HepG2 (cell line): ENCODE results near the gene RBMXL2. TPM values are rescaled to one million over a fixed set of nuclear protein-coding genes. Genes with fewer than 3 reads are reported as not detected.

Source experiments
- ATAC-seq: fragments of 200-7000 bp; cut with Tn5 transposase; 3 replicates; pipeline ENCODE4 v1.9.1; 2020; ENCODE audit warnings: mild to moderate bottlenecking, moderate library complexity
- BruUV-seq: library from RNA; stranded (reverse); fragments of 400-500 nt; replicated peaks from 2 replicates; lab custom pipeline; 2021; lab: Mats Ljungman, UMichigan
- CTCF ChIA-PET: fragments of 300-600 bp; formaldehyde crosslinking; extraction: SDS; loops from one replicate; lab custom pipeline; 2021; ENCODE audit warnings: low total read pairs, inconsistent platforms, low intra/inter-chr PET ratio; lab: Yijun Ruan, JAX
- POLR2A ChIA-PET: fragments of 350-600 bp; sonication (Branson Sonifier 250); formaldehyde crosslinking; loops from one replicate; lab custom pipeline; 2020; ENCODE audit warnings: antibody characterized with exemption, inconsistent platforms; lab: Yijun Ruan, JAX
- DNase-seq: peaks from one replicate; pipeline ENCODE4 v3.0.0-alpha.2; 2015; ENCODE audit warnings: low spot score
- FAIRE-seq: peaks from 3 replicates; lab custom pipeline; 2011; peaks lifted over from hg19 to GRCh38; lab: Jason Lieb, UNC
- H2AFZ ChIP-seq: one replicate; pipeline ENCODE4 v1.6.1; 2011; ENCODE audit warnings: low read length, inconsistent platforms
- H3K27ac ChIP-seq: fragments of 300-600 bp; 3 replicates; pipeline ENCODE4 v1.8.0; 2011; ENCODE audit warnings: mixed run types, mild to moderate bottlenecking, mixed read lengths, low read length, inconsistent platforms; ENCODE audit not compliant: insufficient read depth; ENCODE audit errors: extremely low read length
- H3K27me3 ChIP-seq, 2 experiments: fragments of 200-600 bp in 1 of 2; 2 replicates in 1 of 2; 3 replicates in 1 of 2; pipeline versions ENCODE4 v1.6.0 to v1.8.0; 2011; ENCODE audit warnings: low read length in 2 of 2, mild to moderate bottlenecking in 2 of 2, moderate library complexity in 2 of 2, inconsistent platforms in 1 of 2; ENCODE audit not compliant: insufficient read depth in 2 of 2, control insufficient read depth in 1 of 2
- H3K36me3 ChIP-seq, 2 experiments: fragments of 200-600 bp in 1 of 2; replicated peaks in 1 of 2; 2 replicates in 1 of 2; 3 replicates in 1 of 2; pipeline versions ENCODE4 v1.5.1 to v1.8.0; 2011; ENCODE audit warnings: low read length in 2 of 2, inconsistent platforms in 1 of 2; ENCODE audit not compliant: insufficient read depth in 2 of 2, control insufficient read depth in 1 of 2
- H3K4me1 ChIP-seq: 2 replicates; pipeline ENCODE4 v1.5.1; 2012; ENCODE audit warnings: low read length, inconsistent platforms; ENCODE audit not compliant: insufficient read depth
- H3K4me2 ChIP-seq: 2 replicates; pipeline ENCODE4 v1.6.0; 2011; ENCODE audit warnings: low read depth, low read length, inconsistent platforms
- H3K4me3 ChIP-seq, 3 experiments: fragments of 200-600 bp in 1 of 3; sonication (generic), shearing (Covaris generic) in 1 of 3; replicated peaks in 1 of 3; 2 replicates each; pipeline ENCODE4 v1.5.1; 2011 to 2016; ENCODE audit warnings: low read length in 3 of 3, inconsistent platforms in 2 of 3, low read depth in 2 of 3, mild to moderate bottlenecking in 2 of 3, control low read depth in 1 of 3, mixed read lengths in 1 of 3; ENCODE audit not compliant: insufficient read depth in 1 of 3
- H3K79me2 ChIP-seq: one replicate; pipeline ENCODE4 v1.6.1; 2011; ENCODE audit warnings: low read length, inconsistent platforms; ENCODE audit not compliant: insufficient read depth
- H3K9ac ChIP-seq: 2 replicates; pipeline ENCODE4 v1.6.0; 2011; ENCODE audit warnings: mild to moderate bottlenecking, low read depth, low read length, inconsistent platforms; ENCODE audit not compliant: insufficient read depth
- H3K9me3 ChIP-seq: 2 replicates; pipeline ENCODE4 v1.5.1; 2012; ENCODE audit warnings: mild to moderate bottlenecking, low read length
- H4K20me1 ChIP-seq: 2 replicates; pipeline ENCODE4 v1.6.0; 2011; ENCODE audit warnings: inconsistent platforms, mild to moderate bottlenecking, low read length, moderate library complexity; ENCODE audit not compliant: insufficient read depth
- ATRX ChIP-seq: sonication (generic); formaldehyde crosslinking; IDR thresholded peaks from 2 replicates; pipeline ENCODE4 v1.4.0; 2020; ENCODE audit warnings: missing genetic modification reagents, borderline replicate concordance
- GPN1 ChIP-seq: sonication (generic); formaldehyde crosslinking; IDR thresholded peaks from 2 replicates; pipeline ENCODE4 v1.5.1; 2020; ENCODE audit warnings: missing genetic modification reagents, borderline replicate concordance
- NAIF1 ChIP-seq: sonication (generic); formaldehyde crosslinking; IDR thresholded peaks from 2 replicates; pipeline ENCODE4 v1.5.0; 2020; ENCODE audit warnings: mild to moderate bottlenecking, missing genetic modification reagents, borderline replicate concordance
- ZNF180 ChIP-seq: sonication (generic); formaldehyde crosslinking; IDR thresholded peaks from 2 replicates; pipeline ENCODE4 v1.4.0; 2020; ENCODE audit warnings: low read depth, missing genetic modification reagents, borderline replicate concordance
- ZNF432 ChIP-seq: sonication (generic); formaldehyde crosslinking; IDR thresholded peaks from 2 replicates; pipeline ENCODE4 v1.5.0; 2020; ENCODE audit warnings: missing genetic modification reagents, mild to moderate bottlenecking, borderline replicate concordance
- ZNF484 ChIP-seq: sonication (generic); formaldehyde crosslinking; IDR thresholded peaks from 2 replicates; pipeline ENCODE4 v1.5.1; 2020; ENCODE audit warnings: mild to moderate bottlenecking, low read depth, missing genetic modification reagents, borderline replicate concordance
- ZNF577 ChIP-seq: sonication (generic); formaldehyde crosslinking; IDR thresholded peaks from 2 replicates; pipeline ENCODE4 v1.4.0; 2020; ENCODE audit warnings: mild to moderate bottlenecking, low read depth, missing genetic modification reagents, borderline replicate concordance
- WGBS: methylation state at CpG from one replicate; pipeline ENCODE4 v1.1.6; 2017; ENCODE audit warnings: low lambda C conversion rate; 5-methylcytosine and 5-hydroxymethylcytosine counted together
- in situ Hi-C: cut with HindIII; loops from 2 replicates; pipeline ENCODE4 v1.10.0; 2017; ENCODE audit warnings: low pct_unique_long_range_greater_than_20kb; ENCODE audit not compliant: extremely low pct_ligation_motif_present
- intact Hi-C: fragments of 100-400 bp; cut with micrococcal nuclease; formaldehyde crosslinking; loops from one replicate; pipeline ENCODE4 v1.10.0; 2022; ENCODE audit not compliant: unreplicated experiment
- polyA plus RNA-seq, 8 experiments: library from polyadenylated mRNA; depleted of rRNA in 3 of 8; stranded (reverse) in 7 of 8; unstranded in 1 of 8; fragments of >200 nt; fragmentation: Illumina TruSeq in 4 of 8; extraction: Trizol in 4 of 8; gene quantifications; 2 replicates each; pipeline versions ENCODE4 v1.2.1 to v1.2.3, GENCODE V29; 2011 to 2016; ENCODE audit warnings: low read depth in 4 of 8, missing spikeins in 1 of 8, mixed read lengths in 1 of 8; ENCODE audit not compliant: insufficient read depth in 1 of 8
- total RNA-seq, 5 experiments: library from RNA; depleted of rRNA; stranded (reverse); fragments of >200 nt; fragmentation: Illumina TruSeq; extraction: Trizol; gene quantifications; 2 replicates each; pipeline ENCODE4 v1.2.3, GENCODE V29; 2016; ENCODE audit warnings: low read depth in 1 of 5
- TF ChIP-seq, protein P1 (sequence below), 2 experiments: sonication (generic) in 1 of 2; formaldehyde crosslinking in 1 of 2; IDR thresholded peaks; 2 replicates each; pipeline versions ENCODE4 v1.6.1 to v1.9.0; 2014 to 2022; ENCODE audit warnings: antibody characterized with exemption in 1 of 2, borderline replicate concordance in 1 of 2, inconsistent platforms in 1 of 2, low read depth in 1 of 2, missing genetic modification reagents in 1 of 2

The RBMXL2 gene
- total and polyA plus RNA-seq, 2 of the 13 experiments (the other 11 are each of a cell fraction or from before 2014, with no cell fraction given): not detected

DNA sequence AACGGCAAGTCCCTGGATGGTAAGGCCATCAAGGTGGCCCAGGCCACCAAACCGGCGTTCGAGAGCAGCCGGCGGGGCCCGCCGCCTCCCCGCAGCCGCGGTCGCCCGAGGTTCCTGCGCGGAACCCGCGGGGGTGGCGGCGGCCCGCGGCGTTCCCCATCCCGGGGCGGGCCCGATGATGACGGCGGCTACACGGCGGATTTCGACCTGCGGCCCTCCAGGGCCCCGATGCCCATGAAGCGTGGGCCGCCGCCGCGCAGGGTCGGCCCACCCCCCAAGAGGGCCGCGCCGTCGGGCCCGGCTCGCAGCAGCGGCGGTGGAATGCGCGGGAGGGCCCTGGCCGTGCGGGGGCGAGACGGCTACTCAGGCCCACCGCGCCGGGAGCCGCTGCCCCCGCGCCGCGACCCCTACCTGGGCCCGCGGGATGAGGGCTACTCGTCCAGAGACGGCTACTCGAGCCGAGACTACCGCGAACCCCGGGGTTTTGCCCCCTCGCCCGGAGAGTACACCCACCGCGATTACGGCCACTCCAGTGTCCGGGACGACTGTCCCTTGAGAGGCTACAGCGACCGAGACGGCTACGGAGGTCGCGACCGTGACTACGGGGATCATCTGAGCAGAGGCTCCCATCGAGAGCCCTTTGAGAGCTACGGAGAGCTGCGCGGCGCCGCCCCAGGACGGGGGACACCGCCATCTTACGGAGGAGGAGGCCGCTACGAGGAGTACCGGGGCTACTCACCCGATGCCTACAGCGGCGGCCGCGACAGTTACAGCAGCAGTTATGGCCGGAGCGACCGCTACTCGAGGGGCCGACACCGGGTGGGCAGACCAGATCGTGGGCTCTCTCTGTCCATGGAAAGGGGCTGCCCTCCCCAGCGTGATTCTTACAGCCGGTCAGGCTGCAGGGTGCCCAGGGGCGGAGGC is 792 bp downstream of the RBMXL2 start:
- TF ChIP-seq ATRX (CRISPR knock-in tag) (no peak), ZNF432 (no peak), ZNF577 (CRISPR knock-in tag) (no peak), GPN1 (CRISPR knock-in tag) (no peak), ZNF484 (CRISPR knock-in tag) (no peak), NAIF1 (CRISPR knock-in tag) (no peak), ZNF180 (CRISPR knock-in tag) (no peak)
- TF ChIP-seq, protein P1, sequence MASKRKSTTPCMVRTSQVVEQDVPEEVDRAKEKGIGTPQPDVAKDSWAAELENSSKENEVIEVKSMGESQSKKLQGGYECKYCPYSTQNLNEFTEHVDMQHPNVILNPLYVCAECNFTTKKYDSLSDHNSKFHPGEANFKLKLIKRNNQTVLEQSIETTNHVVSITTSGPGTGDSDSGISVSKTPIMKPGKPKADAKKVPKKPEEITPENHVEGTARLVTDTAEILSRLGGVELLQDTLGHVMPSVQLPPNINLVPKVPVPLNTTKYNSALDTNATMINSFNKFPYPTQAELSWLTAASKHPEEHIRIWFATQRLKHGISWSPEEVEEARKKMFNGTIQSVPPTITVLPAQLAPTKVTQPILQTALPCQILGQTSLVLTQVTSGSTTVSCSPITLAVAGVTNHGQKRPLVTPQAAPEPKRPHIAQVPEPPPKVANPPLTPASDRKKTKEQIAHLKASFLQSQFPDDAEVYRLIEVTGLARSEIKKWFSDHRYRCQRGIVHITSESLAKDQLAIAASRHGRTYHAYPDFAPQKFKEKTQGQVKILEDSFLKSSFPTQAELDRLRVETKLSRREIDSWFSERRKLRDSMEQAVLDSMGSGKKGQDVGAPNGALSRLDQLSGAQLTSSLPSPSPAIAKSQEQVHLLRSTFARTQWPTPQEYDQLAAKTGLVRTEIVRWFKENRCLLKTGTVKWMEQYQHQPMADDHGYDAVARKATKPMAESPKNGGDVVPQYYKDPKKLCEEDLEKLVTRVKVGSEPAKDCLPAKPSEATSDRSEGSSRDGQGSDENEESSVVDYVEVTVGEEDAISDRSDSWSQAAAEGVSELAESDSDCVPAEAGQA (IDR thresholded peaks at IDR 0.05; ENCODE audit: low read depth): no peak
- TF ChIP-seq, protein P1 (CRISPR knock-in tag; IDR thresholded peaks at IDR 0.05; ENCODE audit: borderline replicate concordance): no peak
- TF ChIP-seq, all 625 proteins: peak for 0
- ATAC-seq (no peak), DNase-seq (no peak), FAIRE-seq (no peak)
- Histone ChIP-seq H3K27ac (no peak overlapping the region), H3K4me3 (no peak overlapping the region), H2AFZ (no peak overlapping the region), H3K4me1 (no peaks in the 10 kb centered on the region), H3K36me3 (no peaks in the 10 kb centered on the region), H3K27me3 (no peaks in the 10 kb centered on the region), H3K79me2 (no peaks in the 10 kb centered on the region), H3K9ac (no peak overlapping the region), H4K20me1 (no peaks in the 10 kb centered on the region), H3K4me2 (no peak overlapping the region), H3K9me3 (no peaks in the 10 kb centered on the region)
- in situ Hi-C loops (loop anchor here (10.0 kb wide), 2 partner anchors 355 to 615 kb away; partner anchors contain the start of gene OVCH2), intact Hi-C loops (no loop called here)
- BruUV-seq: no TSS peak
- POLR2A ChIA-PET: no interaction called here
- CTCF ChIA-PET: no interaction called here
- WGBS: 85% methylated on average over 60 of the region's 111 CpGs
